ENCODE data around the gene CA10. TPM values are rescaled to one million over a fixed set of nuclear protein-coding genes. Genes with fewer than 3 reads are reported as not detected.

The CA10 gene
- total and polyA plus RNA-seq, 2 of the 4 experiments (the other 2 are of a cell fraction): not detected

- Histone ChIP-seq H3K27ac (ENCODE audit: insufficient read depth, low read length) (no peak overlapping the region), H3K4me1 (ENCODE audit: control insufficient read depth, insufficient read depth, low read length) (no peaks in the 10 kb centered on the region), H2BK5ac (ENCODE audit: low read depth, low read length, poor library complexity, severe bottlenecking) (no peak overlapping the region), H3K23ac (ENCODE audit: low read depth, low read length) (no peak overlapping the region), H4K91ac (ENCODE audit: insufficient read depth, low read depth, low read length) (no peak overlapping the region), H3K4me3 (ENCODE audit: insufficient read depth, low read depth, low read length) (no peak overlapping the region), H2AK5ac (ENCODE audit: low read depth, low read length) (no peak overlapping the region), H3K18ac (ENCODE audit: low read depth, low read length) (no peak overlapping the region), H3K9ac (ENCODE audit: low read depth, low read length) (no peak overlapping the region), H3K14ac (replicated peaks; ENCODE audit: low read depth, low read length) (no peak overlapping the region), H4K5ac (ENCODE audit: low read depth, low read length) (no peak overlapping the region), H4K8ac (ENCODE audit: low read depth in 2 of 2, low read length in 2 of 2) (no peak overlapping the region), H2AK9ac (replicated peaks; ENCODE audit: low read depth, low read length, poor library complexity) (no peak overlapping the region), H2AFZ (replicated peaks; ENCODE audit: low read length, poor library complexity) (peak overlapping the region; percentile 46), H3K9me1 (ENCODE audit: insufficient read depth, low read length) (no peaks in the 10 kb centered on the region), H3K36me3 (ENCODE audit: control insufficient read depth, insufficient read depth, low read length) (no peaks in the 10 kb centered on the region), H3K27me3 (ENCODE audit: control insufficient read depth, insufficient read depth, low read length) (no peaks in the 10 kb centered on the region), H2BK20ac (ENCODE audit: low read depth, low read length) (no peak overlapping the region), H3K9me3 (ENCODE audit: control insufficient read depth, insufficient read depth, low read length) (no peaks in the 10 kb centered on the region), H3K4me2 (ENCODE audit: low read depth, low read length) (no peak overlapping the region), H2BK15ac (ENCODE audit: low read depth, low read length) (no peak overlapping the region), H3K4ac (ENCODE audit: low read depth, low read length) (no peak overlapping the region), H3K56ac (ENCODE audit: extremely low read depth, insufficient read depth, low read length) (no peak overlapping the region), H2BK120ac (ENCODE audit: low read depth, low read length) (no peak overlapping the region), H4K20me1 (ENCODE audit: insufficient read depth, low read length) (no peaks in the 10 kb centered on the region), H3K79me1 (ENCODE audit: low read depth in 1 of 2, low read length in 2 of 2) (no peaks in the 10 kb centered on the region)
- ATAC-seq (ENCODE audit: low read depth): peak; percentile 98
- dilution Hi-C loops (cut with HindIII; ENCODE audit: low sequenced_read_pairs, unreplicated experiment): no loop called here
- no CpG with 5 or more reads among the region's 4 CpGs for WGBS, 2 experiments (ENCODE audit: extremely low coverage in 2 of 2, insufficient read length in 1 of 2)
- intact Hi-C loops (cut with micrococcal nuclease): loop anchor here (2.0 kb wide), 1 partner anchor 466 kb away; no protein-coding TSS in a partner anchor
- ChIA-PET CTCF (interaction anchor here (0.6 to 1.3 kb wide), 3 partner anchors 9 to 21 kb away, joined by 3 read pairs; no protein-coding TSS in a partner anchor), POLR2A (ENCODE audit: unreplicated experiment) (no interaction called here)
- in situ Hi-C loops (cut with MboI; ENCODE audit: low sequenced_read_pairs): no loop called here
- BruUV-seq (replicated peaks): no TSS peak
- peak; percentile 65 for TF ChIP-seq CTCF (conservative IDR thresholded peaks at IDR 0.05; ENCODE audit: low read depth, low read length)
- peak; percentile 46 for TF ChIP-seq SMC3 (IDR thresholded peaks at IDR 0.05; ENCODE audit: low read depth, low read length)
- TF ChIP-seq CEBPB (IDR thresholded peaks at IDR 0.05; ENCODE audit: low read depth, low read length): no peak
- no peak for TF ChIP-seq MAFK (IDR thresholded peaks at IDR 0.05; ENCODE audit: low read depth, low read length)
- peak; percentile 64 for TF ChIP-seq RAD21 (IDR thresholded peaks at IDR 0.05; ENCODE audit: low read length)
- peak; percentile 45 for DNase-seq
These were observed 394.0 kb downstream of the CA10 start for GRCh38 chr17:51764387-51764971.
